ENCODE results near the gene ZNF76. TPM values are rescaled to one million over a fixed set of nuclear protein-coding genes. Genes with fewer than 3 reads are reported as not detected.

Gene ZNF76
- total RNA-seq, 1 experiment from 2014 or later, result 14.0 TPM

GRCh38 chr6:35236223-35236622 lies 23.3 kb upstream of the ZNF76 start:
- no peak for DNase-seq (ENCODE audit: low read depth)

DNA sequence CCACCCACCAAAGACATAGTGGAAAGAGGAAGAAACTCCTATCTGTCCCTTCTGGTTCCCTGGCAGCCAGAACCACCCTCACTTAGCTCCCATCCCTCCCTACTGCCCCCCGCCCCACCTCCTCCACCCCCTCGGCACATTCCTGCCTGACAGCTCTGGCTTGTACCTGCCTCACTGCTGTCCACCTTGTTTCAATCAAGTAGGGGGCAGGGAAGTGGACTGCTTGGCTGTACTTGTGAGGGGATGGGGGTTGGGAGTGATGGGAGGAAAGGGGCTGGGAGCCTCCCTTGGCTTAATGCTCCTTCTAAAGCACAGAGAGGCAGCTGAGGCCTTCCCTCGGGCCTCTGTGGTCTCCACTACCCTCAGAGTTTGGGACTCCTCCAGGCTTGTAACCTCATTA lies 22.1 kb upstream of the ZNF76 start:
- DNase-seq (ENCODE audit: low read depth), result no peak

DNA sequence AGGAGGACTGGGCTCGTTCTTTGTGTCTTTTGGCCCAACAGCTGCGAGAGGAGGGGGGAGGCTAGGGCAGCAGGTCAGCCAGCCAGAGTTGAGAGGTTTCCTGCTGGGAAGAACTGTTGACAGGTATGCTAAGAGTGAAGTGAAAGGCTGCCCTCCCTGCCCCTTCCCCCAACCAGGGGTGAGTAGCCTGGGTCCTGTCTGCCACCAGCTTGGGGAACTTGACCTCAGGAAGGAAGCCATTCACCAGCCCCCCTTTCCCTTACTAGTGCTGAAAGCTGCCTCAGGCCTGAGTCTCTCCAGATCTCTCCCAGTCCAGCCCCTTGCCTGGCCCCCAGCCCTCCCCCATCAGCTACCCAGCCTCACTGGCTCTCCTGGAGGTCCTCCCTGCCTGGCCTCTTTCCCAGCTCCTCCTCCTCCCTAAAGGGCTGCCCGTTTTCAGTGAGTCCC lies 20.7 kb upstream of the ZNF76 start:
- no peak for DNase-seq (ENCODE audit: low read depth)

GRCh38 chr6:35239581-35239980 lies 20.0 kb upstream of the ZNF76 start:
- DNase-seq (ENCODE audit: low read depth), result no peak

GRCh38 chr6:35240838-35241801 lies 18.4 kb upstream of the ZNF76 start:
- peak; percentile 59 for DNase-seq (ENCODE audit: low read depth)

DNA sequence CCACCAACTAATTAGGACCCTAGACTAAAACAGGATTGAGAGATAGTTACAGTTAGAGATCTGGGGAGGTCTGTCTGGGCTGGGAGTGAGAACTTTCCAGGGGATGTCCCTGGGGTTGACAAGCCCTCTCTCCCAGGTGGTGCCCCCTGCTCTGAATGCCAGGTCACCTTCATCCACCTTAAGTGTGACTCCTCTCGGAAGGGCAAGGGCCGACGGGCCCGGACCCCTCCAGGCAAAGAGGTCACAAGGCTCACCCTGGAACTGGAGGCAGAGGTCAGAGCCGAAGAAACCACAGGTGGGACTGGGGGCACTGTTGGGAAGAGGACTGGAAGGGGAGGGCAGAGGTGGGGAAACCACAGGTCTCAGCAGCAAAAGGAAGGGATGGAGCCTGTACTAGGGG lies 17.0 kb upstream of the ZNF76 start:
- no peak for DNase-seq (ENCODE audit: low read depth)

- no peak for DNase-seq (ENCODE audit: low read depth)
These were observed 16.6 kb upstream of the ZNF76 start for GRCh38 chr6:35242906-35243305.

GRCh38 chr6:35243386-35243958 lies 16.1 kb upstream of the ZNF76 start:
- no peak for DNase-seq (ENCODE audit: low read depth)

- DNase-seq (ENCODE audit: low read depth), result no peak
These were observed 15.0 kb upstream of the ZNF76 start for GRCh38 chr6:35244551-35244950.

DNA sequence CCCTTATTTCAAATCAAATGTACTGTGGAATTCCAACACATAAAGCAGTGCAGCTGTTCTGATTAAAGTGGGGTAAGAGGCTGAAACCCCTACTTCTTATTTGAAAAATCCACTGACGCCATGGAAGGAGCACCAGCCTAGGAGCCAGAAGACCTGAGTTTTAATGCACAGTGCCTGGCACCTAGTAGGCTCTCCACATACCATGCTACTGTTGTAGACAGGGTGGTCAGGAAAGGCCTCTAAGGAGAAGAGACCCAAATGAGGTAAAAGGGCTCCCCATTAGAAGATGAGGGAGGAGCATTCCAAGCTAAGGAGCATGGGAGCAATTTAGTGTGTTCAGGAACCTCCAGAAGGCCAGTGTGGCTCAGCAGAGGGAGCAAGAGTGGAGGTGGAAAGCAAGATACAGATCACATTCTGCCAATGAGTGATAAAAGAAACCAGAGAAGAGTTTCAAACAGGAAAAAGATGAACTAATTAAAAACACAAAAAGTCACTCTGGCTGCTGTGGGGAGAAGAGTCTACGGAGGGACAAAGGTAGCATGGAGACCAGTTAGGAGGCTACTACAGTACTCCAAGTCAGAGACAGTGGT lies 11.8 kb upstream of the ZNF76 start:
- DNase-seq (ENCODE audit: low read depth), result no peak

- peak; percentile 27 for DNase-seq (ENCODE audit: low read depth)
These were observed 11.2 kb upstream of the ZNF76 start for GRCh38 chr6:35248300-35248699.

GRCh38 chr6:35248965-35249364 lies 10.6 kb upstream of the ZNF76 start:
- no peak for DNase-seq (ENCODE audit: low read depth)

DNA sequence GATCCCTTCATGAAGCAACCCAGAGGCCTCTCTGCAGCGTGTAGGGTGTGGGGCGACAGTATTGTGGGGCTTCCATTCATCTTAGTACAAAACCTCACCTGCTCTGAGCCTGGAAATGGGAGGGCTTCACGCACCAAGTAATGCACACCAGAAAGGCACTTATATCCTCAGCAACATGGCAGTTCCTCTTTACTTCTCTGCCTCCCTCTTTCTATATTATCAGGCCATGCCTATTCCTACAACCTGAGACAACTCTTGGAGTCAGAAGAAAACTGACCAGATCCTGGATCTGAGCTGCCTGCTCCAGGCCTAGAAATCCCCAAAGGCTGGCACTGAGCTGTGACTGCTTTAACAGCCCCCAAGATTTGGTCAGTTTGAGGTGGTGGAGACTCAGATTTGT lies 7.6 kb upstream of the ZNF76 start:
- no peak for DNase-seq (ENCODE audit: low read depth)

DNA sequence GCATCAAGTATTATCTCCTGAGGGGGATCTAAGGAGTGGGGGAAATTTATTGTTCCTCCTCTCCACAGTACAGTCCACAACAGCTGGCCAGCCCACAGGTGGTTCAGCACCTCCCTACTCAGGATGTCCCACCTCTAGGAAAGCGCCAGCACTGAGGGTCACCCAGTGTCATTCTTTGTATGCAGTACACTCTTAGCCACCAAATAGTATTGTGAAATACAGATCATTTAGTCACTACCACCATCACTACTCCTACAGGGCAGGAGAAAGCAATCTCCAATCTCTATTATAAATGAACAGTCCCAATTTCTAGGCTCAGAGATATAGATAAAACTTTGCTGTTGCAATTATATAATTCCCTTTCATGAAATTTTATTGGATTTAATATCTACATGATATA lies 6.3 kb upstream of the ZNF76 start:
- no peak for DNase-seq (ENCODE audit: low read depth)

DNA sequence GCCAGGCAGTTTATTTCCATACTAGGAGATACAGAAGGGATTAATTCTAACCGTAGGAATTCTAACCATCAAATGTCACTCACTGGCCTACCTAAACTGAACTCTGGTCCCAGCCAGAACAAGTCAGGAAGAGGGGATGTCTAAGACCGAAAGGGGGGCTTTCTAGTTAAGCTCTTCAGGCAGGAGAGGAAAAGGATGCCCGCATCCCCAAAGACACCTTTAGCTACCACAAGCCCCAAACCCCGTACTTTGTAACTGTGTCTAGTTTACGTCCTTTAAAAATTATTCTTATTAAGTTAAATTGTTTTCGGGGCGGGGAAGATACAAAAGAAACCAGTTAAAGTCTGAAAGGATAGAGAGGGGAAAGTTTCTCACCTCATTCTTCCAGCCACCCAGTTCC lies 1.2 kb upstream of the ZNF76 start:
- DNase-seq (ENCODE audit: low read depth), result no peak

- DNase-seq (ENCODE audit: low read depth), result no peak
These were observed 709 bp upstream of the ZNF76 start for GRCh38 chr6:35258858-35259193.

GRCh38 chr6:35259948-35260590 lies 534 bp downstream of the ZNF76 start:
- peak; percentile 40 for DNase-seq (ENCODE audit: low read depth)

DNA sequence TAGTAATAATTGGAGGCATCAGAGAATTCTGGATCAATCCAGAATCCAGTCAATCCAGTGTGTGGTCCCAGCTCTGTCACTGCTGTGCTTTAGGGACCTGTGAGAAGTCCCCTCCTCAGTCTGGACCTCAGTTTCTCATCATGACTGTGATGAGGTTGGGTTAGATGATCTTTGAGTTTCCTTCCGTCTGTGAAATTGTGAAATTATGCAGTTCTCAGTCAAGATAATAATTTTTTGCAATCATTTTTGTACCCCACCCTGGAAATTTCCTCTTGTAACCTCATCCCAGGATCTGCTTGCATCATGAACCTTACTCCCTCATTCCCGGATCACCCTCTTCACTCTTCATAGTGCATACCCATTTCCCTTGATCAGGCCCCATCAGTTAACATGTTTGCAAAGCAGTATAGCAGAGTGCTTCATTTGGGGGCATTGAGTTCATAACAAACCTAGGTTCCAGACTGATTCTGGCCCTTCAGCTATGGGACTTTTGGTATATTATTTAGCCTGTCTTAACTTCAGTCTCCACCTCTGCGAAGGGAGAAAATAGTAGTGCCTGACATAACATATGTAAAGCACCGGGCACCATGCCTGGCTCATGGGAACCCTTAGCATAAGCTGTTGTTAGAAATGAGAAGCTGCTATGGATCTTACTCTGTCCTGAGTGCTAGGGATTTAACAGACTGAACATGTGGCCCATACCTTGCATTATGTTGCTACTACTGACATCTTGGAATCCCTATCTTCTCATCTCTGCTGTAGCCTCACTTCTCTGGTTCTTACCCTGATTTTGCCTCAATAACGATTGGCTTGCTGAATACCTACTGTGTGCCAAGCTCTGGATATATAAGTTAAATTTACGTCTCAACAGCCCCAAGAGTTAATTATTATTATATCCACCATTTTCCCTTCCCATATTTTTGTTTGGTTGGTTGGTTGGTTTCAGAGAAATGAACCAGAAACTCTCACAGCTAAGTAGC lies 1.3 kb downstream of the ZNF76 start:
- no peak for DNase-seq (ENCODE audit: low read depth)

GRCh38 chr6:35262596-35262995 lies 3.1 kb downstream of the ZNF76 start:
- peak; percentile 15 for DNase-seq (ENCODE audit: low read depth)

- DNase-seq (ENCODE audit: low read depth), result no peak
These were observed 5.2 kb downstream of the ZNF76 start for GRCh38 chr6:35264550-35265274.
